IMR-90 (cell line): ENCODE measurements around the gene MPST. TPM values are rescaled to one million over a fixed set of nuclear protein-coding genes. Genes with fewer than 3 reads are reported as not detected.

Source experiments
- ATAC-seq: fragments of 200-7000 bp; cut with Tn5 transposase; 2 replicates; pipeline ENCODE4 v1.9.1; 2020; ENCODE audit warnings: low read depth, mild to moderate bottlenecking, moderate library complexity
- BruUV-seq: library from RNA; stranded (reverse); fragments of 400-500 nt; replicated peaks from 2 replicates; lab custom pipeline; 2021; lab: Mats Ljungman, UMichigan
- CTCF ChIA-PET: fragments of 300-600 bp; formaldehyde crosslinking; extraction: SDS; loops from one replicate; lab custom pipeline; 2021; ENCODE audit warnings: antibody characterized with exemption; lab: Yijun Ruan, JAX
- POLR2A ChIA-PET: fragments of 300-600 bp; sonication (Branson Sonifier 250); formaldehyde crosslinking; loops from one replicate; lab custom pipeline; 2022; ENCODE audit warnings: antibody characterized with exemption; ENCODE audit not compliant: unreplicated experiment; lab: Charles Lee
- DNase-seq: peaks from one replicate; pipeline ENCODE4 v3.0.0; 2013
- H2AFZ ChIP-seq: replicated peaks from 2 replicates; pipeline ENCODE3; 2013; ENCODE audit warnings: low read length, mild to moderate bottlenecking; ENCODE audit not compliant: poor library complexity
- H2AK5ac ChIP-seq: 2 replicates; pipeline ENCODE4 v1.6.1; 2013; ENCODE audit warnings: low read depth, low read length, inconsistent platforms
- H2AK9ac ChIP-seq: replicated peaks from 2 replicates; pipeline ENCODE3; 2013; ENCODE audit warnings: mild to moderate bottlenecking, low read depth, low read length, moderate library complexity; ENCODE audit not compliant: poor library complexity
- H2BK120ac ChIP-seq: 2 replicates; pipeline ENCODE4 v1.6.1; 2013; ENCODE audit warnings: low read depth, low read length, inconsistent platforms
- H2BK15ac ChIP-seq: 3 replicates; pipeline ENCODE4 v1.6.1; 2013; ENCODE audit warnings: low read depth, low read length, inconsistent platforms
- H2BK20ac ChIP-seq: 2 replicates; pipeline ENCODE4 v1.6.1; 2013; ENCODE audit warnings: low read depth, mild to moderate bottlenecking, inconsistent platforms, low read length, moderate library complexity
- H2BK5ac ChIP-seq: 2 replicates; pipeline ENCODE4 v1.6.1; 2013; ENCODE audit warnings: mild to moderate bottlenecking, low read depth, low read length, inconsistent platforms; ENCODE audit not compliant: poor library complexity, severe bottlenecking
- H3K14ac ChIP-seq: replicated peaks from 2 replicates; pipeline ENCODE4 v1.6.1; 2013; ENCODE audit warnings: low read depth, low read length, inconsistent platforms
- H3K18ac ChIP-seq: 2 replicates; pipeline ENCODE4 v1.6.1; 2013; ENCODE audit warnings: low read depth, low read length, control low read depth
- H3K23ac ChIP-seq: 2 replicates; pipeline ENCODE4 v1.6.1; 2013; ENCODE audit warnings: low read depth, low read length, inconsistent platforms
- H3K27ac ChIP-seq: 2 replicates; pipeline ENCODE4 v1.5.1; 2013; ENCODE audit warnings: mild to moderate bottlenecking, control low read depth, low read length; ENCODE audit not compliant: insufficient read depth
- H3K27me3 ChIP-seq: 2 replicates; pipeline ENCODE4 v1.6.1; 2013; ENCODE audit warnings: low read length; ENCODE audit not compliant: control insufficient read depth, insufficient read depth
- H3K36me3 ChIP-seq: 2 replicates; pipeline ENCODE4 v1.6.1; 2013; ENCODE audit warnings: low read length, mixed read lengths; ENCODE audit not compliant: control insufficient read depth, insufficient read depth
- H3K4ac ChIP-seq: 2 replicates; pipeline ENCODE4 v1.6.1; 2013; ENCODE audit warnings: low read depth, low read length, inconsistent platforms
- H3K4me1 ChIP-seq: 2 replicates; pipeline ENCODE4 v1.6.1; 2013; ENCODE audit warnings: low read length, mixed read lengths; ENCODE audit not compliant: control insufficient read depth, insufficient read depth
- H3K4me2 ChIP-seq: 2 replicates; pipeline ENCODE4 v1.6.1; 2013; ENCODE audit warnings: low read depth, mild to moderate bottlenecking, control low read depth, low read length, moderate library complexity
- H3K4me3 ChIP-seq: 2 replicates; pipeline ENCODE4 v1.5.1; 2013; ENCODE audit warnings: low read depth, mild to moderate bottlenecking, control low read depth, low read length, moderate library complexity; ENCODE audit not compliant: insufficient read depth
- H3K56ac ChIP-seq: 2 replicates; pipeline ENCODE4 v1.6.1; 2013; ENCODE audit warnings: low read length, inconsistent platforms; ENCODE audit not compliant: insufficient read depth; ENCODE audit errors: extremely low read depth
- H3K79me1 ChIP-seq, 2 experiments: 2 replicates each; pipeline ENCODE4 v1.6.1; 2013; ENCODE audit warnings: low read length in 2 of 2, inconsistent platforms in 1 of 2, low read depth in 1 of 2
- H3K9ac ChIP-seq: 2 replicates; pipeline ENCODE4 v1.6.1; 2013; ENCODE audit warnings: low read depth, low read length, control low read depth
- H3K9me1 ChIP-seq: 2 replicates; pipeline ENCODE4 v1.6.1; 2013; ENCODE audit warnings: low read length, inconsistent platforms; ENCODE audit not compliant: insufficient read depth
- H3K9me3 ChIP-seq: 2 replicates; pipeline ENCODE4 v1.6.1; 2013; ENCODE audit warnings: low read length; ENCODE audit not compliant: control insufficient read depth, insufficient read depth
- H4K20me1 ChIP-seq: 2 replicates; pipeline ENCODE4 v1.6.1; 2013; ENCODE audit warnings: low read length, inconsistent platforms; ENCODE audit not compliant: insufficient read depth
- H4K5ac ChIP-seq: 2 replicates; pipeline ENCODE4 v1.6.1; 2013; ENCODE audit warnings: mild to moderate bottlenecking, low read depth, low read length, control low read depth
- H4K8ac ChIP-seq, 2 experiments: 2 replicates each; pipeline ENCODE4 v1.6.1; 2013; ENCODE audit warnings: low read depth in 2 of 2, low read length in 2 of 2, control low read depth in 1 of 2, inconsistent platforms in 1 of 2
- H4K91ac ChIP-seq: 2 replicates; pipeline ENCODE4 v1.6.1; 2013; ENCODE audit warnings: low read depth, low read length, inconsistent platforms; ENCODE audit not compliant: insufficient read depth
- BHLHE40 ChIP-seq: fragments of 150-350 bp; IDR thresholded peaks from 2 replicates; pipeline ENCODE4 v1.6.1; 2016; ENCODE audit warnings: mild to moderate bottlenecking, low read depth, low read length
- CEBPB ChIP-seq: IDR thresholded peaks from 2 replicates; pipeline ENCODE4 v1.6.1; 2012; ENCODE audit warnings: low read depth, low read length, improper control_type of control experiment
- CHD1 ChIP-seq: IDR thresholded peaks from 2 replicates; pipeline ENCODE4 v1.6.1; 2012; ENCODE audit warnings: low read depth, low read length, improper control_type of control experiment
- MAFK ChIP-seq: IDR thresholded peaks from 2 replicates; pipeline ENCODE4 v1.6.1; 2012; ENCODE audit warnings: low read depth, low read length, improper control_type of control experiment
- MAZ ChIP-seq: IDR thresholded peaks from 2 replicates; pipeline ENCODE4 v1.6.1; 2012; ENCODE audit warnings: low read depth, mild to moderate bottlenecking, low read length, improper control_type of control experiment, moderate library complexity, borderline replicate concordance
- MXI1 ChIP-seq: IDR thresholded peaks from 2 replicates; pipeline ENCODE4 v1.6.1; 2012; ENCODE audit warnings: low read depth, mild to moderate bottlenecking, low read length, moderate library complexity, borderline replicate concordance
- NFE2L2 ChIP-seq: fragments of 150-350 bp; IDR thresholded peaks from 2 replicates; pipeline ENCODE4 v1.6.1; 2016; ENCODE audit warnings: low read depth, mild to moderate bottlenecking, low read length
- POLR2A ChIP-seq: IDR thresholded peaks from 2 replicates; pipeline ENCODE4 v1.6.1; 2012; ENCODE audit warnings: mild to moderate bottlenecking, low read depth, low read length
- RAD21 ChIP-seq: IDR thresholded peaks from 2 replicates; pipeline ENCODE4 v1.6.1; 2012; ENCODE audit warnings: low read length, improper control_type of control experiment
- RCOR1 ChIP-seq: IDR thresholded peaks from 2 replicates; pipeline ENCODE4 v1.6.1; 2012; ENCODE audit warnings: mild to moderate bottlenecking, low read length, improper control_type of control experiment; ENCODE audit not compliant: insufficient replicate concordance
- RFX5 ChIP-seq: IDR thresholded peaks from 2 replicates; pipeline ENCODE4 v1.8.0; 2012; ENCODE audit warnings: low read depth, mild to moderate bottlenecking, low read length, moderate library complexity
- WGBS, 2 experiments: methylation state at CpG; one replicate each; pipeline versions ENCODE4 v1.1.5 to v1.1.7; 2013; ENCODE audit warnings: missing lambda C conversion rate in 2 of 2; ENCODE audit not compliant: insufficient read length in 1 of 2; ENCODE audit errors: extremely low coverage in 2 of 2; 5-methylcytosine and 5-hydroxymethylcytosine counted together
- dilution Hi-C: fragments of 300-500 bp; cut with HindIII; formaldehyde crosslinking; loops from one replicate; pipeline ENCODE4 v1.14.3; 2018; ENCODE audit warnings: low sequenced_read_pairs; ENCODE audit not compliant: unreplicated experiment
- in situ Hi-C: fragments of 300-500 bp; cut with MboI; formaldehyde crosslinking; loops from 3 replicates; pipeline ENCODE4 v1.14.3; 2019; ENCODE audit warnings: low sequenced_read_pairs, inconsistent platforms, mixed read lengths
- intact Hi-C: fragments of 100-400 bp; cut with micrococcal nuclease; formaldehyde crosslinking; loops from 2 replicates; pipeline ENCODE4 v1.10.0; 2022
- polyA plus RNA-seq, 3 experiments: library from polyadenylated mRNA; depleted of rRNA; stranded (reverse); fragments of >200 nt; gene quantifications; 2 replicates each; pipeline ENCODE4 v1.2.3, GENCODE V29; 2012; ENCODE audit warnings: low replicate concordance in 1 of 3
- total RNA-seq: library from RNA; depleted of rRNA; stranded (reverse); fragments of >200 nt; gene quantifications from 2 replicates; pipeline ENCODE4 v1.2.3, GENCODE V29; 2012
- TF ChIP-seq, protein P1 (sequence below): conservative IDR thresholded peaks from 2 replicates; pipeline ENCODE4 v1.5.1; 2012; ENCODE audit warnings: mild to moderate bottlenecking, low read depth, low read length, improper control_type of control experiment
- TF ChIP-seq, protein P2 (sequence below): fragments of 150-350 bp; IDR thresholded peaks from 2 replicates; pipeline ENCODE4 v1.6.1; 2016; ENCODE audit warnings: low read depth, mild to moderate bottlenecking, low read length, moderate library complexity, borderline replicate concordance

Gene MPST
- total and polyA plus RNA-seq, 2 of the 4 experiments (the other 2 are of a cell fraction), result 19.2 to 43.0 TPM

DNA sequence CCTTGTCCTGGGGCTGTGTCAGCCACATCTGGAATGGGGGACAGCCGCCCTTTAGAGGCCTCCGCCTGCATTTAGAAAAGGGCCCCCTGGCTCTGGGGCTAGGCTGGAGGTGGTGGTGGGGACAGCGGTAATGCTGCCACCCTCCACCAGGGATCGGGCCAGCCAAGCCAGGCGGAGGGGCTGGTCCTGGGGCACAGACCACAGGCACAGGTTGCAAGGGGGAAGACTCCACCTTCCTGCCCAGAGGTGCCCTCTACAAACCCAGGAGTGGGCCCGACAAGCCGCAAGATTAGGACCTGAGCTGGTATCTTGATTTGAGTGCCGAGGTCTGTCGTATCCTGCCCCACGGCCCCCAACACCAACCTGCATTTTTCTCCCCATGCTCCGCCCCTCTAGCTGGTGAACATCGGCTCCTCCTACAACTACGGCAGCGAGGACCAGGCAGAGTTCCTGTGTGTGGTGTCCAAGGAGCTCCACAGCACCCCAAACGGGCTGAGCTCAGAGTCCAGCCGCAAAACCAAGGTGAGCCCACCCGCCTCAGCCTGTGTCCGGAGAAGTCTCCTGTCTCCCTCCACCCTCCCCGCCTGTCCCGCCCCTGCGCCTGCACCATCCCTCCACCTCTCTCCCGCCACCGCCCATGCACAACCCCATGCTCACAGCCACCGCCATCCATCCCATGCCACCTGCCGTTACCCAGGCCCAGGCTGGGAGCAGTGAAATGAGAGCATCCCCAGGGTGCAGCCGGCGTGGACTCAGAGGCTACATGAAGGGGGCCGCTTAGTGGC lies 39.6 kb downstream of the MPST start:
- no peak overlapping the region for H3K18ac ChIP-seq

More for the DNA sequence above, 39.6 kb downstream of the MPST start:
- no peaks in the 10 kb centered on the region for H3K9me1 ChIP-seq
- no peaks in the 10 kb centered on the region for H3K9me3 ChIP-seq
- H3K4me1 ChIP-seq, result no peaks in the 10 kb centered on the region
- intact Hi-C loops, result no loop called here
- H2BK20ac ChIP-seq, result no peak overlapping the region
- no peak overlapping the region for H4K8ac ChIP-seq
- no peaks in the 10 kb centered on the region for H4K20me1 ChIP-seq
- no peak overlapping the region for H3K4me2 ChIP-seq
- ChIA-PET CTCF (no interaction called here), POLR2A (no interaction called here)
- H2BK120ac ChIP-seq, result no peak overlapping the region
- no peak for DNase-seq
- no peak overlapping the region for H3K23ac ChIP-seq
- in situ Hi-C loops, result no loop called here
- H3K36me3 ChIP-seq, result peaks cover 37% of the 10 kb centered on the region
- no peak for ATAC-seq
- no peak overlapping the region for H2AFZ ChIP-seq
- H2BK15ac ChIP-seq, result no peak overlapping the region
- H3K14ac ChIP-seq, result no peak overlapping the region
- no peak overlapping the region for H3K4ac ChIP-seq
- no TSS peak for BruUV-seq
- no peak overlapping the region for H3K4me3 ChIP-seq
- no peak overlapping the region for H2AK5ac ChIP-seq
- no peak overlapping the region for H3K9ac ChIP-seq
- no peaks in the 10 kb centered on the region for H3K27me3 ChIP-seq
- dilution Hi-C loops, result no loop called here
- H2AK9ac ChIP-seq, result peak overlapping the region; percentile 16
- H4K91ac ChIP-seq, result no peak overlapping the region
- no peak overlapping the region for H3K27ac ChIP-seq
- H3K56ac ChIP-seq, result no peak overlapping the region
- H3K79me1 ChIP-seq, result no peaks in the 10 kb centered on the region
- TF ChIP-seq RCOR1 (no peak), NFE2L2 (no peak), MXI1 (no peak), BHLHE40 (no peak), MAFK (no peak), RFX5 (no peak), MAZ (no peak), POLR2A (no peak), CHD1 (no peak), CEBPB (no peak), RAD21 (no peak)
- TF ChIP-seq, protein P1, sequence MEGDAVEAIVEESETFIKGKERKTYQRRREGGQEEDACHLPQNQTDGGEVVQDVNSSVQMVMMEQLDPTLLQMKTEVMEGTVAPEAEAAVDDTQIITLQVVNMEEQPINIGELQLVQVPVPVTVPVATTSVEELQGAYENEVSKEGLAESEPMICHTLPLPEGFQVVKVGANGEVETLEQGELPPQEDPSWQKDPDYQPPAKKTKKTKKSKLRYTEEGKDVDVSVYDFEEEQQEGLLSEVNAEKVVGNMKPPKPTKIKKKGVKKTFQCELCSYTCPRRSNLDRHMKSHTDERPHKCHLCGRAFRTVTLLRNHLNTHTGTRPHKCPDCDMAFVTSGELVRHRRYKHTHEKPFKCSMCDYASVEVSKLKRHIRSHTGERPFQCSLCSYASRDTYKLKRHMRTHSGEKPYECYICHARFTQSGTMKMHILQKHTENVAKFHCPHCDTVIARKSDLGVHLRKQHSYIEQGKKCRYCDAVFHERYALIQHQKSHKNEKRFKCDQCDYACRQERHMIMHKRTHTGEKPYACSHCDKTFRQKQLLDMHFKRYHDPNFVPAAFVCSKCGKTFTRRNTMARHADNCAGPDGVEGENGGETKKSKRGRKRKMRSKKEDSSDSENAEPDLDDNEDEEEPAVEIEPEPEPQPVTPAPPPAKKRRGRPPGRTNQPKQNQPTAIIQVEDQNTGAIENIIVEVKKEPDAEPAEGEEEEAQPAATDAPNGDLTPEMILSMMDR, result no peak
- TF ChIP-seq, protein P2, sequence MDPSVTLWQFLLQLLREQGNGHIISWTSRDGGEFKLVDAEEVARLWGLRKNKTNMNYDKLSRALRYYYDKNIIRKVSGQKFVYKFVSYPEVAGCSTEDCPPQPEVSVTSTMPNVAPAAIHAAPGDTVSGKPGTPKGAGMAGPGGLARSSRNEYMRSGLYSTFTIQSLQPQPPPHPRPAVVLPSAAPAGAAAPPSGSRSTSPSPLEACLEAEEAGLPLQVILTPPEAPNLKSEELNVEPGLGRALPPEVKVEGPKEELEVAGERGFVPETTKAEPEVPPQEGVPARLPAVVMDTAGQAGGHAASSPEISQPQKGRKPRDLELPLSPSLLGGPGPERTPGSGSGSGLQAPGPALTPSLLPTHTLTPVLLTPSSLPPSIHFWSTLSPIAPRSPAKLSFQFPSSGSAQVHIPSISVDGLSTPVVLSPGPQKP, result no peak
- 94% methylated on average over 10 of the region's 28 CpGs; no CpG with 5 or more reads in 1 of the 2 experiments for WGBS, 2 experiments
- H4K5ac ChIP-seq, result no peak overlapping the region
- no peak overlapping the region for H2BK5ac ChIP-seq
